ENCODE data around the gene VSX1. TPM values are rescaled to one million over a fixed set of nuclear protein-coding genes. Genes with fewer than 3 reads are reported as not detected.

The VSX1 gene
- total and polyA plus RNA-seq, 4 donors: 0.03 to 0.08 TPM; not detected in 2

DNA sequence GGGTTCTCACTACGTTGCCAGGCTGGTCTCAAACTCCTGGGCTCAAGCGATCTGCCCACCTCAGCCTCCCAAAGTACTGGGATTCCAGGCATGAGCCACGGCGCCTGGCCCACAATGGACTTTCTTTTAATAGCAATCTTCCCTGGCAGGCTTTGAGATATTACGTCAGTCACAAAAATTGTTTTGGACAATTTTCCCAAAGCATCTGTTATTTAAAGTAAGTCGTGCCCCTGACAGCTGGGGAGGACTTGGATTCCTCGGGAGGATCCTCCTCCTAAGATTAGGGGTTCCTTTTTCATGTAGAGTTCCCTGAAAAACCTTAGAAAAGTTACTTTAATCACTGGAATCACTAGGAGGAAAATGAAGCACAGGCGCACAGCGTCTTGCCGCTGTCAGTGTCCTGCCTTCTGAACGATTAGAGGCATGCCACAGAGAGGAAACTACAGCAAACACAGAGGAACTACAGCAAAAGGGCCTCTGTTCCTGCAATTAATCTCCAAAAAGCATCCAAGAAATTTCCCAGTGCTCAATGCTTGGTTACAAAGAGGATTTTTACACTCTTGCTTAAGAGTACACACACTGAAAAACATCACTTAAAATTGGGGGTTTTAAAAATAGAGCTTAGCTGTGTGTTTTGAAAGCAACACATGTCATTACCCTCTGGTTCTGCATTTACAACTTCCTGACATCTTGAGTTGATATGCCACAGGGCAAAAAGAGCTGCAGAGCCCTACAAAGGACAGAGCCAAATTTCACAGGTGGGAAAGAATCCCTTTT is 28.5 kb downstream of the VSX1 start (continued):
- TF ChIP-seq, protein P1, sequence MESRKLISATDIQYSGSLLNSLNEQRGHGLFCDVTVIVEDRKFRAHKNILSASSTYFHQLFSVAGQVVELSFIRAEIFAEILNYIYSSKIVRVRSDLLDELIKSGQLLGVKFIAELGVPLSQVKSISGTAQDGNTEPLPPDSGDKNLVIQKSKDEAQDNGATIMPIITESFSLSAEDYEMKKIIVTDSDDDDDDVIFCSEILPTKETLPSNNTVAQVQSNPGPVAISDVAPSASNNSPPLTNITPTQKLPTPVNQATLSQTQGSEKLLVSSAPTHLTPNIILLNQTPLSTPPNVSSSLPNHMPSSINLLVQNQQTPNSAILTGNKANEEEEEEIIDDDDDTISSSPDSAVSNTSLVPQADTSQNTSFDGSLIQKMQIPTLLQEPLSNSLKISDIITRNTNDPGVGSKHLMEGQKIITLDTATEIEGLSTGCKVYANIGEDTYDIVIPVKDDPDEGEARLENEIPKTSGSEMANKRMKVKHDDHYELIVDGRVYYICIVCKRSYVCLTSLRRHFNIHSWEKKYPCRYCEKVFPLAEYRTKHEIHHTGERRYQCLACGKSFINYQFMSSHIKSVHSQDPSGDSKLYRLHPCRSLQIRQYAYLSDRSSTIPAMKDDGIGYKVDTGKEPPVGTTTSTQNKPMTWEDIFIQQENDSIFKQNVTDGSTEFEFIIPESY (IDR thresholded peaks at IDR 0.05): no peak
- TF ChIP-seq, protein P2, sequence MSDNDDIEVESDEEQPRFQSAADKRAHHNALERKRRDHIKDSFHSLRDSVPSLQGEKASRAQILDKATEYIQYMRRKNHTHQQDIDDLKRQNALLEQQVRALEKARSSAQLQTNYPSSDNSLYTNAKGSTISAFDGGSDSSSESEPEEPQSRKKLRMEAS (IDR thresholded peaks at IDR 0.05): no peak
- TF ChIP-seq JUND (IDR thresholded peaks at IDR 0.05): no peak

DNA sequence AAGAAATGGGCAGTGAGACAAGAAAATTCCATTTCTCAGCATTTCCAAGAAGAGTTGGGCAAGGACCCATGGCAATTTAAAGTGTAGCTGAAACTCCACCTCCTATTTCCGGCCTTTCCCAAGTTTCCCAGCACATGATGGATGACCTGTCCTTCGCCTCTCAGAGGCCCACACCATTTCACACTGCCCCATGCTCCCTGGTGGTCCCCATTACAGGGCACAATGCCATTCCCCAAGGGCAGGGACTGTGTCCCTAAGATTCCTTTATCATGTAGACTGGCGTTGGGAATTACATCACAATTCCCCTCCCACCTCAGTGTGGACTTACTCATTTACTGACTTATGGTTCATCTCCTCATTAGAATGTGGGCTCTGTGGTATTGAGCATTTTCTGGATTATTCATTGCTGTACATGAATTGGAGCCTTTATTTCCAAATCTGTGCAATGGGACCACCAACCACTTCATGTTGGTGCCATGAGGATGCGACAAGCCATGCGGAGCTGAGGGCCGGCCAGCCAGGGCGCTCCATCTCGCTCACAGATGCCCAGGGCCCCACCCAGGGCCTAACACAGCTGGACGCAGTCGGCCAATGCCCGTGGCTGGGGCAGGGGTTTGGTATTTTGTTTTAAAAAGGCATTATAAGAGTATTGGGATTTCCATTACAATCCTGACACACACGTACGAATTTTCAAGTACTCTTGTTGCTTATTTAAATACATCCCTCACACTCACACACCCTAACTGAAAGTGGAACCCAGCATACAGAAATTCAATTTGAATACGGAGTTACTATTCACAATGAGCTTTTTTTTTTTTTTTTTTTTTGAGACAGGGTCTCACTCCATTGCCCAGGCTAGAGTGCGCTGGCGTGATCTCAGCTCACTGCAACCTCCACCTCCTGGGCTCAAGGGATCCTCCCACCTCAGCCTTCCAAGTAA is 29.4 kb downstream of the VSX1 start:
- no peaks in the 10 kb centered on the region for H3K27me3 ChIP-seq (ENCODE audit: control insufficient read depth in 4 of 4, insufficient read depth in 4 of 4, low read length in 3 of 4)
- DNase-seq (ENCODE audit: low spot score): no peak
- no peak overlapping the region for H3K9ac ChIP-seq (ENCODE audit: low read depth in 1 of 2, low read length in 2 of 2)
- H3K27ac ChIP-seq (ENCODE audit: low read depth in 1 of 2, low read length in 2 of 2): peak overlapping the region; percentile 26 to 51
- 87% methylated on average over 16 of the region's 16 CpGs for WGBS
- no peaks in the 10 kb centered on the region for H3K36me3 ChIP-seq (ENCODE audit: control insufficient read depth in 4 of 4, insufficient read depth in 3 of 4, low read depth in 1 of 4, low read length in 3 of 4)
- TF ChIP-seq RXRA (IDR thresholded peaks at IDR 0.05) (peak in 1 of 2 donors; percentile 49), FOXA1 (IDR thresholded peaks at IDR 0.05) (no peak), NR2F2 (IDR thresholded peaks at IDR 0.05) (peak; percentile 25), HNF4A (conservative IDR thresholded peaks at IDR 0.05) (no peak), YY1 (IDR thresholded peaks at IDR 0.05) (no peak), SP1 (IDR thresholded peaks at IDR 0.05) (peak; percentile 24)
- TF ChIP-seq, protein P3, sequence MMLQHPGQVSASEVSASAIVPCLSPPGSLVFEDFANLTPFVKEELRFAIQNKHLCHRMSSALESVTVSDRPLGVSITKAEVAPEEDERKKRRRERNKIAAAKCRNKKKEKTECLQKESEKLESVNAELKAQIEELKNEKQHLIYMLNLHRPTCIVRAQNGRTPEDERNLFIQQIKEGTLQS (IDR thresholded peaks at IDR 0.05): no peak
- no peak overlapping the region for H3K4me3 ChIP-seq (ENCODE audit: low read depth in 1 of 3, low read length in 3 of 3)
- peaks cover 9 to 45% (median 21%) of the 10 kb centered on the region in 4 donors for H3K4me1 ChIP-seq (ENCODE audit: control insufficient read depth in 4 of 4, insufficient read depth in 4 of 4, low read length in 3 of 4)
- no peaks in the 10 kb centered on the region for H3K9me3 ChIP-seq (ENCODE audit: control insufficient read depth in 4 of 4, low read length in 3 of 4)

DNA sequence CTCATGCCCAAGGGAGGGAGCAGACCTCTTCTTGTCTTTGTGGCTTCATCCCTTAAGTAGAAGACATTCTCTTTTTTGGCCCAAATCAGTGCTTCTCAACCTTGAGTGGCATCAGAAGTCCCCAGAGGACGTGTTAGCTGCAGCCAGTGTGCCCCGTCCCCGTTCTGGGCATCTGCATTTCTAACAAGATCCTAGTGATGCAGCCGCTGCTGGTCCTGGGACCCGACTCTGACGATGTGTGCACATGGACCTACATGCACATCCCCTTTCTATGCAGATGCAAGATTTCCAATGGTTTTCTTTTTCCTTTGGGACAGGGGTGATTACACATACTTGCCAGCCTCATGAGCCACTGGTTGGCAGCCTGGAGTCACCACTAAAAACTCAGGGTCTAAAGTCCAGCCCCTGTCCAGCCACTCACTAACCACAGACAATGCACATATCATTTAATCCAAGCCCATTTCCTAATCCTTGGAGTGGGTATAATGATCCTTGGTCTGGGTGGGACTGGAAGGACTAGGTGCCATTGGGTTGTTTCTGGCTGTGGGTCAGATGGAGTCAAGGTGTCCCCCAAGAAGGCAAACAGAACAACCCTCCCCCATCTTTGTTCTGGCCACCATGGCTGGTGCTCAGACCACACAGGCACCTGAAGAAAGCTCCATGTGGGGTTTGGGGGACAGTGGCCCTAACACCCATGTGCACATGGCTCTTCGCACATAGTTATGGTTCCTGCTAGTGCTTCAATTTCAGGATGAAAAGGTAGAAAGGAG is 30.4 kb downstream of the VSX1 start:
- H3K27me3 ChIP-seq (ENCODE audit: control insufficient read depth in 4 of 4, insufficient read depth in 4 of 4, low read length in 3 of 4): no peaks in the 10 kb centered on the region
- H3K9me3 ChIP-seq (ENCODE audit: control insufficient read depth in 4 of 4, low read length in 3 of 4): no peaks in the 10 kb centered on the region
- no peaks in the 10 kb centered on the region for H3K36me3 ChIP-seq (ENCODE audit: control insufficient read depth in 4 of 4, insufficient read depth in 3 of 4, low read depth in 1 of 4, low read length in 3 of 4)
- WGBS: 98% methylated on average over 7 of the region's 7 CpGs
- peaks cover 14 to 43% (median 22%) of the 10 kb centered on the region in 4 donors for H3K4me1 ChIP-seq (ENCODE audit: control insufficient read depth in 4 of 4, insufficient read depth in 4 of 4, low read length in 3 of 4)
- no peak for DNase-seq (ENCODE audit: low spot score)
- H3K27ac ChIP-seq (ENCODE audit: low read depth in 1 of 2, low read length in 2 of 2): peak overlapping the region in 1 of 2 donors; percentile 26
- H3K4me3 ChIP-seq (ENCODE audit: low read depth in 1 of 3, low read length in 3 of 3): no peak overlapping the region
- H3K9ac ChIP-seq (ENCODE audit: low read depth in 1 of 2, low read length in 2 of 2): no peak overlapping the region
- TF ChIP-seq TAF1 (conservative IDR thresholded peaks at IDR 0.05): no peak
- no peak for TF ChIP-seq RXRA (IDR thresholded peaks at IDR 0.05)
- TF ChIP-seq, protein P2 (IDR thresholded peaks at IDR 0.05): no peak
- TF ChIP-seq FOXA2 (IDR thresholded peaks at IDR 0.05): no peak
- TF ChIP-seq, protein P4, sequence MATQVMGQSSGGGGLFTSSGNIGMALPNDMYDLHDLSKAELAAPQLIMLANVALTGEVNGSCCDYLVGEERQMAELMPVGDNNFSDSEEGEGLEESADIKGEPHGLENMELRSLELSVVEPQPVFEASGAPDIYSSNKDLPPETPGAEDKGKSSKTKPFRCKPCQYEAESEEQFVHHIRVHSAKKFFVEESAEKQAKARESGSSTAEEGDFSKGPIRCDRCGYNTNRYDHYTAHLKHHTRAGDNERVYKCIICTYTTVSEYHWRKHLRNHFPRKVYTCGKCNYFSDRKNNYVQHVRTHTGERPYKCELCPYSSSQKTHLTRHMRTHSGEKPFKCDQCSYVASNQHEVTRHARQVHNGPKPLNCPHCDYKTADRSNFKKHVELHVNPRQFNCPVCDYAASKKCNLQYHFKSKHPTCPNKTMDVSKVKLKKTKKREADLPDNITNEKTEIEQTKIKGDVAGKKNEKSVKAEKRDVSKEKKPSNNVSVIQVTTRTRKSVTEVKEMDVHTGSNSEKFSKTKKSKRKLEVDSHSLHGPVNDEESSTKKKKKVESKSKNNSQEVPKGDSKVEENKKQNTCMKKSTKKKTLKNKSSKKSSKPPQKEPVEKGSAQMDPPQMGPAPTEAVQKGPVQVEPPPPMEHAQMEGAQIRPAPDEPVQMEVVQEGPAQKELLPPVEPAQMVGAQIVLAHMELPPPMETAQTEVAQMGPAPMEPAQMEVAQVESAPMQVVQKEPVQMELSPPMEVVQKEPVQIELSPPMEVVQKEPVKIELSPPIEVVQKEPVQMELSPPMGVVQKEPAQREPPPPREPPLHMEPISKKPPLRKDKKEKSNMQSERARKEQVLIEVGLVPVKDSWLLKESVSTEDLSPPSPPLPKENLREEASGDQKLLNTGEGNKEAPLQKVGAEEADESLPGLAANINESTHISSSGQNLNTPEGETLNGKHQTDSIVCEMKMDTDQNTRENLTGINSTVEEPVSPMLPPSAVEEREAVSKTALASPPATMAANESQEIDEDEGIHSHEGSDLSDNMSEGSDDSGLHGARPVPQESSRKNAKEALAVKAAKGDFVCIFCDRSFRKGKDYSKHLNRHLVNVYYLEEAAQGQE (IDR thresholded peaks at IDR 0.05): no peak
- TF ChIP-seq, protein P5, sequence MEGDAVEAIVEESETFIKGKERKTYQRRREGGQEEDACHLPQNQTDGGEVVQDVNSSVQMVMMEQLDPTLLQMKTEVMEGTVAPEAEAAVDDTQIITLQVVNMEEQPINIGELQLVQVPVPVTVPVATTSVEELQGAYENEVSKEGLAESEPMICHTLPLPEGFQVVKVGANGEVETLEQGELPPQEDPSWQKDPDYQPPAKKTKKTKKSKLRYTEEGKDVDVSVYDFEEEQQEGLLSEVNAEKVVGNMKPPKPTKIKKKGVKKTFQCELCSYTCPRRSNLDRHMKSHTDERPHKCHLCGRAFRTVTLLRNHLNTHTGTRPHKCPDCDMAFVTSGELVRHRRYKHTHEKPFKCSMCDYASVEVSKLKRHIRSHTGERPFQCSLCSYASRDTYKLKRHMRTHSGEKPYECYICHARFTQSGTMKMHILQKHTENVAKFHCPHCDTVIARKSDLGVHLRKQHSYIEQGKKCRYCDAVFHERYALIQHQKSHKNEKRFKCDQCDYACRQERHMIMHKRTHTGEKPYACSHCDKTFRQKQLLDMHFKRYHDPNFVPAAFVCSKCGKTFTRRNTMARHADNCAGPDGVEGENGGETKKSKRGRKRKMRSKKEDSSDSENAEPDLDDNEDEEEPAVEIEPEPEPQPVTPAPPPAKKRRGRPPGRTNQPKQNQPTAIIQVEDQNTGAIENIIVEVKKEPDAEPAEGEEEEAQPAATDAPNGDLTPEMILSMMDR (IDR thresholded peaks at IDR 0.05; ENCODE audit: low read depth, low read length, missing input control): no peak
- no peak for TF ChIP-seq GABPA (IDR thresholded peaks at IDR 0.05 in 1 of 2, conservative IDR thresholded peaks at IDR 0.05 in 1 of 2)
- TF ChIP-seq NR2F2 (IDR thresholded peaks at IDR 0.05): no peak
- no peak for TF ChIP-seq EGR1 (IDR thresholded peaks at IDR 0.05; ENCODE audit: low read depth in 2 of 2)
- peak; percentile 27 for TF ChIP-seq HNF4G (IDR thresholded peaks at IDR 0.05)
- TF ChIP-seq RAD21 (IDR thresholded peaks at IDR 0.05): no peak
